Breast epithelium (tissue), 4 donors: ENCODE measurements around the gene FCRL2. TPM values are rescaled to one million over a fixed set of nuclear protein-coding genes. Genes with fewer than 3 reads are reported as not detected.

Experiments
- DNase-seq, 2 donors: peaks; one replicate each; pipeline ENCODE4 v3.0.0-alpha.2; 2019; ENCODE audit warnings: low spot score in 2 of 2
- H3K27ac ChIP-seq, 2 donors: fragments of 200-600 bp; sonication (generic) in 1 of 2; one replicate each; pipeline ENCODE4 v1.5.1; 2016 to 2019; ENCODE audit warnings: mild to moderate bottlenecking in 1 of 2
- H3K27me3 ChIP-seq, 2 donors: fragments of 200-600 bp; sonication (generic) in 1 of 2; one replicate each; pipeline versions ENCODE4 v1.5.1 to v1.6.0; 2017 to 2019; ENCODE audit warnings: control low read depth in 1 of 2, mild to moderate bottlenecking in 1 of 2
- H3K36me3 ChIP-seq: fragments of 200-600 bp; one replicate; pipeline ENCODE4 v1.5.1; 2019
- H3K4me1 ChIP-seq, 2 donors: fragments of 200-600 bp; sonication (generic); one replicate each; pipeline ENCODE4 v1.5.1; 2016 to 2019; ENCODE audit warnings: control low read depth in 1 of 2
- H3K4me3 ChIP-seq, 3 donors: fragments of 200-600 bp; sonication (generic); 1 replicate in 2 of 3; 2 replicates in 1 of 3; pipeline ENCODE4 v1.5.1; 2016 to 2019; ENCODE audit warnings: mild to moderate bottlenecking in 3 of 3, moderate library complexity in 2 of 3
- H3K9me3 ChIP-seq, 2 donors: fragments of 200-600 bp; sonication (generic) in 1 of 2; one replicate each; pipeline ENCODE4 v1.5.1; 2016 to 2019; ENCODE audit warnings: control low read depth in 1 of 2
- CTCF ChIP-seq, 3 donors: fragments of 450-650 bp; IDR thresholded peaks; one replicate each; pipeline ENCODE4 v1.5.1; 2016 to 2017; ENCODE audit warnings: antibody characterized with exemption in 3 of 3, mild to moderate bottlenecking in 3 of 3, moderate library complexity in 3 of 3
- POLR2A ChIP-seq: fragments of 450-650 bp; IDR thresholded peaks from one replicate; pipeline ENCODE4 v1.6.1; 2016; ENCODE audit warnings: antibody characterized with exemption, mild to moderate bottlenecking, moderate library complexity
- POLR2AphosphoS5 ChIP-seq, 3 donors: sonication (generic); formaldehyde crosslinking; IDR thresholded peaks; one replicate each; pipeline ENCODE4 v1.6.1; 2017; ENCODE audit warnings: antibody characterized with exemption in 3 of 3
- intact Hi-C: fragments of 100-400 bp; cut with DNase I; formaldehyde crosslinking; loops from one replicate; pipeline ENCODE4 v1.15.1; 2023; ENCODE audit warnings: low total_unique reads
- total RNA-seq, 3 donors: library from RNA; depleted of rRNA; stranded (reverse); fragments of >200 nt; gene quantifications; one replicate each; pipeline ENCODE4 v1.1.0, GENCODE V29; 2016

The FCRL2 gene
- total RNA-seq, 3 donors from 2014 or later, result under 0.01 to 0.66 (median 0.59) TPM

- Histone ChIP-seq H3K36me3 (no peaks in the 10 kb centered on the region), H3K27ac (no peak overlapping the region), H3K4me1 (no peaks in the 10 kb centered on the region), H3K27me3 (no peaks in the 10 kb centered on the region), H3K4me3 (no peak overlapping the region), H3K9me3 (no peaks in the 10 kb centered on the region)
- TF ChIP-seq CTCF (IDR thresholded peaks at IDR 0.05), result no peak
- no peak for TF ChIP-seq POLR2A
- DNase-seq, result no peak
- intact Hi-C loops, result no loop called here
Measured at GRCh38 chr1:157734321-157734720, 42.6 kb downstream of the FCRL2 start.

GRCh38 chr1:157732755-157733154 lies 44.2 kb downstream of the FCRL2 start:
- Histone ChIP-seq H3K4me1 (no peaks in the 10 kb centered on the region), H3K27me3 (no peaks in the 10 kb centered on the region), H3K9me3 (no peaks in the 10 kb centered on the region), H3K36me3 (no peaks in the 10 kb centered on the region), H3K27ac (no peak overlapping the region), H3K4me3 (no peak overlapping the region)
- TF ChIP-seq CTCF (IDR thresholded peaks at IDR 0.05) (no peak), POLR2A (no peak), POLR2AphosphoS5 (IDR thresholded peaks at IDR 0.05) (no peak)
- intact Hi-C loops, result no loop called here
- no peak for DNase-seq

- TF ChIP-seq POLR2A (no peak), POLR2AphosphoS5 (IDR thresholded peaks at IDR 0.05) (no peak), CTCF (IDR thresholded peaks at IDR 0.05) (no peak)
Measured at GRCh38 chr1:157725221-157725577, 51.7 kb downstream of the FCRL2 start.

GRCh38 chr1:157724537-157725220 lies 52.3 kb downstream of the FCRL2 start:
- H3K4me1 ChIP-seq, result no peaks in the 10 kb centered on the region
- H3K36me3 ChIP-seq, result no peaks in the 10 kb centered on the region
- H3K27ac ChIP-seq, result no peak overlapping the region
- no peak for DNase-seq
- H3K27me3 ChIP-seq, result no peaks in the 10 kb centered on the region
- TF ChIP-seq CTCF (IDR thresholded peaks at IDR 0.05) (no peak), POLR2A (no peak), POLR2AphosphoS5 (IDR thresholded peaks at IDR 0.05) (no peak)
- H3K4me3 ChIP-seq, result no peak overlapping the region
- H3K9me3 ChIP-seq, result peaks cover 7 to 14% of the 10 kb centered on the region in 2 donors
- intact Hi-C loops, result no loop called here

More at GRCh38 chr1:157725221-157725577, 51.7 kb downstream of the FCRL2 start:
- Histone ChIP-seq H3K9me3 (peaks cover 7 to 14% of the 10 kb centered on the region in 2 donors), H3K27me3 (no peaks in the 10 kb centered on the region), H3K4me1 (no peaks in the 10 kb centered on the region), H3K4me3 (no peak overlapping the region), H3K27ac (no peak overlapping the region), H3K36me3 (no peaks in the 10 kb centered on the region)
- intact Hi-C loops, result no loop called here
- DNase-seq, result no peak

- H3K9me3 ChIP-seq, result peaks cover 7 to 14% of the 10 kb centered on the region in 2 donors
- TF ChIP-seq CTCF (IDR thresholded peaks at IDR 0.05) (no peak), POLR2AphosphoS5 (IDR thresholded peaks at IDR 0.05) (no peak), POLR2A (no peak)
- intact Hi-C loops, result no loop called here
- no peaks in the 10 kb centered on the region for H3K36me3 ChIP-seq
- H3K27ac ChIP-seq, result no peak overlapping the region
- no peaks in the 10 kb centered on the region for H3K4me1 ChIP-seq
- no peak overlapping the region for H3K4me3 ChIP-seq
- no peak for DNase-seq
- no peaks in the 10 kb centered on the region for H3K27me3 ChIP-seq
Measured at GRCh38 chr1:157723157-157723556, 53.8 kb downstream of the FCRL2 start.
